H7 (cell line): ENCODE measurements around the gene STEAP2. TPM values are rescaled to one million over a fixed set of nuclear protein-coding genes. Genes with fewer than 3 reads are reported as not detected.
A peak's percentile ranks its signal among the peaks of the same experiment; 100 is the strongest.
"Not testable (repeated sequence)": the region's sequence is repeated elsewhere in the genome, so short reads cannot be mapped to it uniquely, and the experiment has no call there.

Experiments used
- DNase-seq: peaks from one replicate; pipeline ENCODE4 v3.0.0; 2012
- H3K27me3 ChIP-seq: 2 replicates; pipeline ENCODE4 v1.6.0; 2011; ENCODE audit warnings: mild to moderate bottlenecking, low read length; ENCODE audit not compliant: control insufficient read depth, insufficient read depth
- H3K36me3 ChIP-seq: replicated peaks from 2 replicates; pipeline ENCODE4 v1.5.1; 2011; ENCODE audit warnings: low read length; ENCODE audit not compliant: control insufficient read depth, insufficient read depth
- H3K4me3 ChIP-seq: 2 replicates; pipeline ENCODE4 v1.5.1; 2011; ENCODE audit warnings: low read depth, mild to moderate bottlenecking, control low read depth, low read length, moderate library complexity; ENCODE audit not compliant: insufficient read depth
- total RNA-seq: library from RNA; depleted of rRNA; stranded (reverse); fragments of >200 nt; shearing (Covaris generic); gene quantifications from 2 replicates; pipeline ENCODE4 v1.2.3, GENCODE V29; 2014

STEAP2 gene
- total RNA-seq, 1 experiment from 2014 or later, result 8.8 TPM

DNA sequence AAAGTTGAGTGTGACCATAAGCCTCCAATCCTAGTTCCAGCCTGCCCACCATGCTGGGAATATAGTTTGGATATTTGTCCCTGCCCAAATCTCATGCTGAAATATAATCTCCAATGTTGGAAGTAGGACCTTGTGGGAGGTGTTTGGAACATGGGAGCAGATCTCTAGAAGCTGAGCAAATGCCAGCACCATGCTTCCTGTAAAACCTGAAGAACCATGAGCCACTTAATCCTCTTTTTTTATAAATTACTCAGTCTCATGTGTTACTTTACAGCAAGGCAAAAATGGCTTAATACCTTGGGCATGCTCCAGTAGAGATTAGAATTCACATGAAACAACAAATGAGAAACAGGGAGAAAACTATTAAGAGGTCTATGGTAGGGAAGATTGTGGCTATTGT is 30.1 kb upstream of the STEAP2 start:
- H3K36me3 ChIP-seq, result no peaks in the 10 kb centered on the region
- no peak overlapping the region for H3K4me3 ChIP-seq
- no peak for DNase-seq

DNA sequence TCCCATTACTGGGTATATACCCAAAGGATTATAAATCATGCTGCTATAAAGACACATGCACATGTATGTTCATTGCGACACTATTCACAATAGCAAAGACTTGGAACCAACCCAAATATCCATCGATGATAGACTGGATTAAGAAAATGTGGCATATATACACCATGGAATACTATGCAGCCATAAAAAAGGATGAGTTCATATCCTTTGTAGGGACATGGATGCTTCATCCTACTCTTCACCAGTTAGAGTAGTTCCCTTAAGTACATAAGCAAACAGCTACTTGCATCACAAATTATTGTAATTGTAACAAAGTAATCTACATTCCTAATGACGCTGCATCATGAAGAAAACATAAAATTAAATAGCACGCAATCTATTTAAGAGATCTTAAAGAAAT is 25.2 kb upstream of the STEAP2 start:
- not testable (repeated sequence) for H3K36me3 ChIP-seq, H3K4me3 ChIP-seq, DNase-seq, H3K27me3 ChIP-seq

More for the DNA sequence above, 30.1 kb upstream of the STEAP2 start:
- no peaks in the 10 kb centered on the region for H3K27me3 ChIP-seq

DNA sequence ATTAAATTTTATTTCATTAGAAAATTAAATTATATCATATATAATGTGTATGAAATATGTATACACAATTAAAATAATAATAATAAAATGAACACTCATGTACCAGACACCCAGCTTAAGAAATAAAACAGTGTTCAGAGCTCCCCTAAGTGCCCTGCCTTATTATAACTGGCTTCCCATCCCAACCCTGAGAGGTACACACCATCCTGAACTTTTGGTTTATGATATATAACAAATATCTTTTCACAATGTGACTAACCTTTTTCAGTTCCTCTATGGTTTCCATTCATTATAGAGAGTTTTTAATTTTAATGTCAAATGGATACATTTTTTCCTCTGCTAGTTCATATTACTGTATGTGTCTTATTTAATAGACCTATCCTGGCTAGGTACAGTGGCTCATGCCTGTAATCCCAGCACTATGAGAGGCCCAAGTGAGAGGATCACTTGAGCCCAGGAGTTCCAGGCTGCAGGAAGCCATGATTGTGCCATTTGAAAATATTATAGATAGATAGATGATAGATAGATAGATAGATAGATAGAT is 24.0 kb upstream of the STEAP2 start:
- DNase-seq, result no peak
- no peaks in the 10 kb centered on the region for H3K27me3 ChIP-seq
- no peak overlapping the region for H3K4me3 ChIP-seq
- no peaks in the 10 kb centered on the region for H3K36me3 ChIP-seq

DNA sequence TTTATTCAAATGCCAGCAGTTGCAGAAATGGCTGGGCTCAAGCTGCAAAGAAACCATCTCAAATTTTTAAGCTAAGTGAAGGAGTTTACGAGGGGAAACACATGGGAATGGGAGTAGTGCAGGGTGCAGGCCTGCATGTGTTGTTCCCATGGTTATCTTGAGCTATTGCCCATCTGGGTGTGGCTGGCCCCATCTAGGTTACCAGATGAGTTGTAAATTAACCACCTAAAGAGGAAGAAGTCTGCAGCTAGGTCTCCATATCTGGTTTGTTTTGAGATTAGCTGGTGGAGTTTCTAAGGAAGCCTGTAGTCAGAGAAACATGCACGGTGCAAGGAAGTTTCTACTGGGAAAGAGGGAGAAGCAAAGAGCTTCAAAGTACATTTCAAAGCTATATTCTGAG is 23.3 kb upstream of the STEAP2 start:
- no peaks in the 10 kb centered on the region for H3K27me3 ChIP-seq
- no peaks in the 10 kb centered on the region for H3K36me3 ChIP-seq
- H3K4me3 ChIP-seq, result no peak overlapping the region
- no peak for DNase-seq

DNA sequence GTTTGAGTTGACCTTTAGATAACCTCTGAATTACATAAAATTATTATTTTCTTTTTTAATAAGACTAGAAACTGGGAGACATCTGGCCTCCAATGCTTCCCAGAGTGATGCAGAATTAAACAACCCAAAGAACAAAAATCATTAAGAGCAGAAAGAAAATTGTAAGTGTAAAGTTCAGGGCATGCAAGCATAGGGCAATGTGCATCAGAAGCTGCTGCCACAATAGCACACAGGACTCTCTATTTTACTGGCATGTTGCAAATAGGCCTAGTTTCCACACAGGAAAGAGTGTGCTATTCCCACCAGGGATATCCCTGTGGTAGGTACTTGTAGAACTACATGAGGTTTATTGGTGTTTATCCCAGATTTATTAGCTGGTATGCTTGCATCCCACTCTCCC is 20.5 kb upstream of the STEAP2 start:
- no peak for DNase-seq
- Histone ChIP-seq H3K27me3 (no peaks in the 10 kb centered on the region), H3K36me3 (no peaks in the 10 kb centered on the region), H3K4me3 (no peak overlapping the region)

DNA sequence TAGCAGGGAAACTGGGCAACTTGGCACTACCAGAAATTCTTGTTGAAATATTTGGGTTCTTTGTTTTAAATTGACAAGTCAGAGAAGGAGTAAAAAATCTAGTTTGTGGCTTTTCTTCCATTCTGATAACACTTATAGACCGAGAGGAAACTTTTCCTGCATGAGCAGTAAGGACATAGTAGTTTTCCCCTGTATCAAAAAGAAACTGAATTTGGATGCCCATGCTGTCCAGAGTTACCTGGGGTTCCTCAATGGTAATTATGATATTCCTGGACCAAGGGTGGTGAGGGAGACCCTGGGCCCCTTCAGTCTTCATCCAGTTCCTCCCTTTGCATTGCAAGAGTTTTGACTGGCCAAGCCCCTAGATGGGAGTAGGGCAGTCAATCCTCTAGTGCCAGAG is 19.9 kb upstream of the STEAP2 start:
- Histone ChIP-seq H3K36me3 (no peaks in the 10 kb centered on the region), H3K4me3 (no peak overlapping the region), H3K27me3 (no peaks in the 10 kb centered on the region)
- DNase-seq, result no peak

DNA sequence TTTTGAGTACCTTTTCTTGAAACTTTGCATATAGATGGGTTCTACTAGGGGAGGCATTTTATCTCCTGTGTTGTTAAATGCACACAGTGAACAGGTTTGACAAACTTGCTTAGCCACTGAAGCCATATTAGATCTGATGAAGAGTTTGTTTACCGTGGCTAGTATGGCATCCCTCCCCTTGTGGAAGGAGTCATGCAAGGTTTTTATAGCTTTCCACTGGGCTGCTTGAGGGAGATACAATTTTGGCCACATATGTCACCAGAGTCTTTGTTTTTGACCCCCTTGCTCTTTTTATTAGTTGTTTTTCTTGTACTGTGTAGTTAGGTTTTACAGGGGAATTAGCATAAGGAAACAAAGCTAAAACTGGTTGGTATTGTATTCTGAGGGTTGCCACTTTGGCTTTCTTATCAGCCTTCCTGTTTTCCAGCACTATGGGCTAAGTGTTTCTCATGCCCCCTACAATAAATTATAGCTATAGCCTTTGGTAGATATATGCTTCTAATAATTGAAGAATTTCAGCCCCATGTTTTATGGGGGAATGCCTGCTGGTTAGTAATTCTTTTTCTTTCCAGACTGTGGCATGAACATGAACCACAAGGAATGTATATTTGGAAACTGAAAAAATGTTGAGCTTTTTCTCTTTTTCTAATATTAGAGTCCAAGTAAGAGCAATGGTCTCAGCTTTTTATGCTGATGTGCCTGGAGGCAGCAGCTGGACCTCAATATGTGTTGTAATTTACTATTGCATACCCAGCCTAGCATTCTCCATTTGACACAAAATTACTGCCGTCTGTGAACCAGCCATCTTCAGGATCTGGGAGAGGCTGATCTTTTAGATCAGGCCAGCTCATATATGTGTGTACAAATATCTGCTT is 18.4 kb upstream of the STEAP2 start:
- DNase-seq, result no peak

DNA sequence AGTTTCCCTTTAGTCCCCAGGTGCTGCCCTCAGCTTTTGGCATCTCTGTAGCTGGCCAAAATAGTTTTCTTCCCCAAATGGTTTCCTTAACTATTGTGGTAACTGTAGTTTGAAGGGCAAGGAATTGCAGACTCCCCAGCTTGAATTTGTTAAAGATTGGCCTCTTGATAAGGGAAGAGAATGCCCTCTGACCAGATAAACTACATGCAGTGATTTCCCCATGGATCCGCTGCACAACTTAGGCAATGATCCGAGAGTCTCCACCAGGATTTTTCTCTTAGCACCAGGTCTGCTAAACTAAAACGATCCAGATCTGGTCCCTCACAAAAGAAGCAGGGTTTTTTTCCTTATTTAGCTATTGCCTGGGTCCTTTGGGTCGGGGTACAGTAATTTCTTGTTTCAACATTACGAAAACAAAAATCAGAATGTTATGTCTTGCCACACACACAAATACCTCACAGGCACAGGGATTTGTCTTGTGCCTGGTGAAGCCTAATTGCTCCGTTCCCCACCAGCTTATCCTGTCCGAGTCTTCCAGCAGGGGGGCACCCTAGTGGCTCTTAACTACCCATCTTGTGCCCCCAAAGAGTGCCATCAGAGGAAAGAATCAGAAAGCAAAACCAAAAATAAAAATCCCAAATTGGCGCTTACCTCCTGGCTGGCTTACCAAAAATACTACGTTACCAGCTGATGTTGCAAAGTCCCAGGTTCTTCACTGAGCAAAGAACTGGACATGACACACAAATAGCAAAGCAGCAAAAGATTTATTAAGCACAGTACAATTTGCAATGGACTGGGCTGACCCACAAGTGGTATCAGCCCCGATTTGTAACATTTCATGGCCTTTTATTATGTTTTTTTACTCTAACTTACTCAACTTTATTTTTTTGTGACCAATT is 16.4 kb upstream of the STEAP2 start:
- no peaks in the 10 kb centered on the region for H3K27me3 ChIP-seq
- H3K4me3 ChIP-seq, result no peak overlapping the region
- DNase-seq, result no peak
- no peaks in the 10 kb centered on the region for H3K36me3 ChIP-seq

More for the DNA sequence above, 18.4 kb upstream of the STEAP2 start:
- Histone ChIP-seq H3K27me3 (no peaks in the 10 kb centered on the region), H3K36me3 (no peaks in the 10 kb centered on the region), H3K4me3 (no peak overlapping the region)

DNA sequence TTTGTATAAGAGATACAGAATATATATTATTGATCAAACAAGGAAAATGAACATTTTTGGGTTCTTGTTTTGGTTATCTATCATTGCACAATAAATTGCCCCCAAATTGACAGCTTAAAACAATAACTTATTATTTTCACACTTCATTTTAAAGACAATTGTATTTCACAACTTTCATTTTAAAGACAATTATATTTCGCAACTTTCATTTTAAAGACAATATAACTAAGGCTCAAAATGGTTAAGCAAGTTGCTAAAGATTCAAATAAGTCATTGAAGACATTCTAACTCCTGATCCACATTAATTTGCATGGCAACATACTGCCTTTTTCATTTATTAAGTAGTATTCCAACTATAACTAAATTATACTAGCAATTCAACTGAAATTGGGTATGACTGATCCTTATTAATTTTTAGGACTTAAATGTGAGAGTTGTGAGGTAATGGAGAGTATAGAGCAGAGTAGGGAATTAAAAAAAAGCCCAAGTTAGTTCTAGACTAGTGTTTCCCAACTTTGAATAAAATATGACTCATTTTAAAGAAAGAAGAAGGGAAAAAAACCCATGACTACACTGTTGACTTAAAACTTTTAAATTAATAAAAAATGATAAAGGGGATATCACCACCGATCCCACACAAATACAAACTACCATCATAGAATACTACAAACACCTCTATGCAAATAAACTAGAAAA is 9.9 kb upstream of the STEAP2 start:
- no peak overlapping the region for H3K4me3 ChIP-seq

DNA sequence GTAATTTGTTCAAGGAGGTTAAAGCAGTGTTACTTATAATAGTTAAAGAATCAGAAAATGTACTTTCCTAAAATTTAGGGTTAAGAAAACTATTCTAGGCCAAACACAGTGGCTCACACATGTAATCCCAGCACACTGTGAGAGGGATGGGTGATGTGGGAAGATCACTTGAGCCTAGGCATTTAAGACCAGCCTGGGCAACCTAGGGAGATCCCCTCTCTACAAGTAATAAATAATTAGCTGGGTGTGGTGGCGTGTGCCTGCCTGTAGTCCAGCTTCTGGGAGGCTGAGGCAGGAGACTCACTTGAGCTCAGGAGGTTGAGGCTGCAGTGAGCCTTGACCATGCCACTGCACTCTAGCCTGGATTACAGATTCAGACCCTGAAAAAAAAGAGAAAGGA is 3.6 kb upstream of the STEAP2 start:
- no peak for DNase-seq
- Histone ChIP-seq H3K4me3 (no peak overlapping the region), H3K36me3 (no peaks in the 10 kb centered on the region), H3K27me3 (no peaks in the 10 kb centered on the region)

More for the DNA sequence above, 9.9 kb upstream of the STEAP2 start:
- no peaks in the 10 kb centered on the region for H3K36me3 ChIP-seq
- DNase-seq, result no peak
- no peaks in the 10 kb centered on the region for H3K27me3 ChIP-seq

DNA sequence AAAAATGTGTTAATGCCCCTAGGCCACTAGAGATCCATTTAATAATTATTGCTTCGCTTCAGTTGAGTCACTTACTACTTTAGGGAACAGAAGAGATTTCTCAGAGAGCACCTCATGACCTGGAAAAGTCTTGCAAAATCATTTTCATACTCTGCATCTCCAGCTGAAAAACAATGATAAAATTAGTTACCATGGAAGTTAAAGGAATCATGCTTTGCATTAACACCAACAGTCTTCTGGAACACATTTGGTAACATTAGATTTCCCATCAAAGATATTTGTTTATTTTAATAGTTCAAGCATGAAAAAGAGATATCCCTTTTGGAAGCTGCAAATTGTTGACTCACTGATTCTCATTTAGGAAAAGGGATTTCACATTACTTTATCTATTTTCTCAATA is 1.8 kb upstream of the STEAP2 start:
- Histone ChIP-seq H3K4me3 (no peak overlapping the region), H3K27me3 (no peaks in the 10 kb centered on the region), H3K36me3 (no peaks in the 10 kb centered on the region)
- DNase-seq, result no peak

DNA sequence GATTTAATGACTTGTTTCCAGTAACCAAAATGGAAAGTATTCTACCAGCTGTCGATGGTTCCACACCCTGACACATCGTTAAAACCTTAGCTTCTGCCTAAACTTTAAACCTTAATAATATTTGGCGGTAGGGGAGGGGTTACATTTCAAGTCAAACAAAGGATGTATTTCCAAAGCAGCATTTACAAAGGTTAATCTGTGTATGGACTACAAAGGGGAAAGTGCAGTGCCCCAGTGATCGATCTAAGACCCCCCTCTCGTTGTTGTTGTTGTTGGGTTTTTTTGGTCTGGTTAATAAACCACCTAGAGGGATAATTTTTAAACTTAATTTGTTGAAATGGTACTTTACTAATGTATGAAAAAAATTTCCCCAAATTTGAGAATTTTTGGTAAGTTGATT is 1.1 kb upstream of the STEAP2 start:
- no peak for DNase-seq
- no peaks in the 10 kb centered on the region for H3K36me3 ChIP-seq
- no peaks in the 10 kb centered on the region for H3K27me3 ChIP-seq
- H3K4me3 ChIP-seq, result peak overlapping the region; percentile 79; the same call in 1 of the 2 replicates

DNA sequence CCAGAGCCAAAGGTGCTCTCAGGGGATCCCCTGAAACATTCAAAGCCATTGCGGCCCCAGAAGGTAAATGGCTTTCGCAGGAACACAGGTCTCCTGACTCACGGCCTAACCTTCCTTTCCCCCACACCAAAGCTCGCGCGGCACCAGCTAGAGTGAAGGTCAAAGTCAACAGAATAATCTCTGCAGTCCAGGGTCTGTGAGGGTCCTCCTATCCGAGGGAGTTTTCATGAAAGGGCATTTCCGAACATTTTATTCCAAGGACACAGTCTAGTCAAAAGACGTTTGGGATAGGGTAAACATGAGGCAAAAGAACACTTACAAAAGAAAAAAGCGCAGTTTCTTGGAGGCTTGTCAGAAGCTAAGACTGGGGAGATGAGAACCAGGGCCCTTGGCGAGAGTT is 559 bp upstream of the STEAP2 start:
- H3K4me3 ChIP-seq, result peak overlapping the region; percentile 79
- peak; percentile 15 for DNase-seq
- H3K36me3 ChIP-seq, result no peaks in the 10 kb centered on the region
- H3K27me3 ChIP-seq, result no peaks in the 10 kb centered on the region

DNA sequence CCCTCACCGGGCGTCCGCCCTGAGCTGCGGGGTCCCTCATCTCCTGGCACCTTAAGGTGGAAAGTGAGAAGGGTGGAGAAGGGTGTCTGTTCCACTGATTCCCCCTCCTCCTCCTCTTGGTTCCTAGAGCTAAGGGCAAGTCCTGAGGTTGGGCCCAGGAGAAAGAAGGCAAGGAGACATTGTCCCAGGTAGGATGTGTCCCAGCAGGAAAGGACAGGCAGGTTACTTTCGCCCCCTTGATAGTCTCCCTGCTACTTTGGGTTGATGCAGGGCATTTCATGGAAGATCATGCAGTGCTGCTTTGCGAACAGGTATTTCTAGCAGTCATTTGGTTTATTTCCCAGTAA is 582 bp downstream of the STEAP2 start:
- no peaks in the 10 kb centered on the region for H3K36me3 ChIP-seq
- peak overlapping the region; percentile 79 for H3K4me3 ChIP-seq
- H3K27me3 ChIP-seq, result no peaks in the 10 kb centered on the region
- DNase-seq, result peak; percentile 22
